K562 (cell line): Measurements from ENCODE around the gene CNTN6.

Experiments used
- CTCF ChIP-seq, 3 experiments: IDR thresholded peaks in 2 of 3; conservative IDR thresholded peaks in 1 of 3; 2 replicates each; pipeline ENCODE4 v1.5.1; 2011 to 2012; ENCODE audit warnings: low read length in 3 of 3, mild to moderate bottlenecking in 3 of 3, control low read depth in 2 of 3, improper control_type of control experiment in 1 of 3, inconsistent platforms in 1 of 3, low read depth in 1 of 3, mixed read lengths in 1 of 3, moderate library complexity in 1 of 3; ENCODE audit not compliant: insufficient read depth in 2 of 3
- EZH2 ChIP-seq: IDR thresholded peaks from 2 replicates; pipeline ENCODE4 v1.6.1; 2012; ENCODE audit warnings: low read depth, mild to moderate bottlenecking, inconsistent platforms, low read length, borderline replicate concordance
- JUN ChIP-seq, 2 experiments: sonication (generic) in 1 of 2; formaldehyde crosslinking in 1 of 2; IDR thresholded peaks; 2 replicates each; pipeline versions ENCODE4 v1.6.1 to v1.8.0; 2012 to 2022; ENCODE audit warnings: borderline replicate concordance in 2 of 2, mild to moderate bottlenecking in 2 of 2, improper control_type of control experiment in 1 of 2, low read depth in 1 of 2, low read length in 1 of 2, missing genetic modification reagents in 1 of 2
- MAZ ChIP-seq, 2 experiments: fragments of 450-650 bp in 1 of 2; sonication (generic) in 1 of 2; formaldehyde crosslinking; IDR thresholded peaks in 1 of 2; conservative IDR thresholded peaks in 1 of 2; 2 replicates each; pipeline versions ENCODE4 v1.4.0 to v1.5.0; 2020; ENCODE audit warnings: mild to moderate bottlenecking in 1 of 2, missing genetic modification reagents in 1 of 2
- NCOA1 ChIP-seq: fragments of 450-650 bp; IDR thresholded peaks from 2 replicates; pipeline ENCODE4 v1.6.1; 2016; ENCODE audit warnings: low read depth
- TBL1XR1 ChIP-seq, 2 experiments: IDR thresholded peaks; 2 replicates each; pipeline ENCODE4 v1.6.1; 2012; ENCODE audit warnings: improper control_type of control experiment in 2 of 2, low read length in 2 of 2, mild to moderate bottlenecking in 1 of 2
- VEZF1 ChIP-seq: fragments of 200-800 bp; sonication (Bioruptor generic); IDR thresholded peaks from 2 replicates; pipeline ENCODE4 v1.6.1; 2017; ENCODE audit warnings: missing genetic modification characterization, missing compliant biosample characterization
- ZNF431 ChIP-seq: sonication (generic); formaldehyde crosslinking; IDR thresholded peaks from 2 replicates; pipeline ENCODE4 v1.8.0; 2022; ENCODE audit warnings: mild to moderate bottlenecking, missing genetic modification reagents

GRCh38 chr3:1287815-1288214 lies 195.0 kb downstream of the CNTN6 start:
- TF ChIP-seq MAZ (CRISPR knock-in tag; conservative IDR thresholded peaks at IDR 0.05 in 1 of 2, IDR thresholded peaks at IDR 0.05 in 1 of 2) (no peak), ZNF431 (CRISPR knock-in tag) (no peak), EZH2 (no peak), JUN (IDR thresholded peaks at IDR 0.05; ENCODE audit: borderline replicate concordance, low read depth, low read length) (no peak), JUN (CRISPR knock-in tag; IDR thresholded peaks at IDR 0.05; ENCODE audit: borderline replicate concordance) (no peak), VEZF1 (no peak), TBL1XR1 (IDR thresholded peaks at IDR 0.05; ENCODE audit: low read length in 2 of 2) (no peak), CTCF (IDR thresholded peaks at IDR 0.05 in 2 of 3, conservative IDR thresholded peaks at IDR 0.05 in 1 of 3; ENCODE audit: insufficient read depth in 2 of 3, low read depth in 1 of 3, low read length in 3 of 3) (no peak), NCOA1 (no peak)
